B cell (primary cell): ENCODE results near the gene MEIKIN. TPM values are rescaled to one million over a fixed set of nuclear protein-coding genes. Genes with fewer than 3 reads are reported as not detected.

Experiments
- ATAC-seq: fragments of 200-7000 bp; cut with Tn5 transposase; one replicate; pipeline ENCODE4 v1.10.0; 2021; ENCODE audit warnings: low read depth, mild to moderate bottlenecking, moderate number of reproducible peaks, moderate library complexity
- CTCF ChIA-PET: fragments of 350-600 bp; sonication (Branson Sonifier 250); formaldehyde crosslinking; loops from one replicate; lab custom pipeline; 2021; ENCODE audit warnings: antibody characterized with exemption, inconsistent platforms; lab: Charles Lee
- POLR2A ChIA-PET: fragments of 350-600 bp; sonication (Branson Sonifier 250); formaldehyde crosslinking; loops from one replicate; lab custom pipeline; 2021; ENCODE audit warnings: antibody characterized with exemption; lab: Charles Lee
- DNase-seq: peaks from one replicate; pipeline ENCODE4 v3.0.0; 2013
- H2AFZ ChIP-seq: 2 replicates; pipeline ENCODE4 v1.6.1; 2012; ENCODE audit warnings: mild to moderate bottlenecking, low read depth, low read length; ENCODE audit not compliant: insufficient read depth, poor library complexity, severe bottlenecking
- H3K27ac ChIP-seq, 2 donors: 1 replicate in 1 of 2; 2 replicates in 1 of 2; pipeline ENCODE4 v1.5.1; 2012 to 2013; ENCODE audit warnings: low read length in 2 of 2, mild to moderate bottlenecking in 2 of 2, moderate library complexity in 1 of 2
- H3K27me3 ChIP-seq, 4 experiments: fragments of 200-600 bp in 1 of 4; sonication (generic) in 1 of 4; replicated peaks in 1 of 4; 1 replicate in 2 of 4; 2 replicates in 2 of 4; pipeline versions ENCODE4 v1.6.1 to v1.7.0; 2013 to 2016; ENCODE audit warnings: low read length in 3 of 4, mild to moderate bottlenecking in 2 of 4, mixed read lengths in 1 of 4, moderate library complexity in 1 of 4; ENCODE audit not compliant: insufficient read depth in 4 of 4, control insufficient read depth in 3 of 4; ENCODE audit errors: control extremely low read depth in 1 of 4
- H3K36me3 ChIP-seq, 2 experiments: replicated peaks in 1 of 2; 1 replicate in 1 of 2; 2 replicates in 1 of 2; pipeline versions ENCODE4 v1.6.1 to v1.7.1; 2013; ENCODE audit warnings: low read length in 1 of 2; ENCODE audit not compliant: insufficient read depth in 2 of 2, control insufficient read depth in 1 of 2; ENCODE audit errors: control extremely low read depth in 1 of 2, extremely low read depth in 1 of 2
- H3K4me1 ChIP-seq, 2 donors: fragments of 200-600 bp in 1 of 2; sonication (generic) in 1 of 2; 1 replicate in 1 of 2; 2 replicates in 1 of 2; pipeline versions ENCODE4 v1.5.1 to v1.6.1; 2013 to 2017; ENCODE audit warnings: low read length in 2 of 2; ENCODE audit not compliant: control insufficient read depth in 2 of 2, insufficient read depth in 2 of 2
- H3K4me2 ChIP-seq: replicated peaks from 2 replicates; pipeline ENCODE3; 2012; ENCODE audit warnings: mild to moderate bottlenecking, low read depth, low read length; ENCODE audit not compliant: poor library complexity, severe bottlenecking
- H3K4me3 ChIP-seq, 5 experiments: fragments of 200-600 bp in 1 of 5; sonication (generic) in 1 of 5; 1 replicate in 3 of 5; 2 replicates in 2 of 5; pipeline versions ENCODE4 v1.5.1 to v1.7.0; 2011 to 2016; ENCODE audit warnings: low read length in 4 of 5, mild to moderate bottlenecking in 4 of 5, low read depth in 2 of 5, control low read depth in 1 of 5, moderate library complexity in 1 of 5; ENCODE audit not compliant: insufficient read depth in 1 of 5; ENCODE audit errors: control extremely low read depth in 1 of 5, extremely low read depth in 1 of 5
- H3K79me2 ChIP-seq: fragments of 200-600 bp; sonication (generic); one replicate; pipeline ENCODE4 v1.6.0; 2016; ENCODE audit warnings: low read length; ENCODE audit not compliant: control insufficient read depth, insufficient read depth
- H3K9ac ChIP-seq: fragments of 200-600 bp; sonication (generic); 2 replicates; pipeline ENCODE4 v1.6.1; 2017; ENCODE audit warnings: mild to moderate bottlenecking, low read length, moderate library complexity
- H3K9me3 ChIP-seq, 3 donors: one replicate each; pipeline versions ENCODE4 v1.6.1 to v1.7.1; 2013; ENCODE audit warnings: low read length in 2 of 3; ENCODE audit not compliant: control insufficient read depth in 2 of 3, insufficient read depth in 1 of 3; ENCODE audit errors: control extremely low read depth in 1 of 3
- H4K20me1 ChIP-seq: 2 replicates; pipeline ENCODE4 v1.6.0; 2012; ENCODE audit warnings: mild to moderate bottlenecking, low read length; ENCODE audit not compliant: insufficient read depth, control insufficient read depth, poor library complexity, severe bottlenecking
- H3K27ac Mint-ChIP-seq: one replicate; pipeline ENCODE4 v1.8.0; 2021; ENCODE audit warnings: mixed read lengths
- H3K27me3 Mint-ChIP-seq: one replicate; pipeline ENCODE4 v1.8.0; 2021; ENCODE audit warnings: mixed read lengths
- H3K4me1 Mint-ChIP-seq: one replicate; pipeline ENCODE4 v1.8.0; 2021; ENCODE audit warnings: mixed read lengths
- H3K4me3 Mint-ChIP-seq: one replicate; pipeline ENCODE4 v1.8.0; 2021; ENCODE audit warnings: mixed read lengths
- H3K9me3 Mint-ChIP-seq: one replicate; pipeline ENCODE4 v1.8.0; 2022; ENCODE audit warnings: mixed read lengths; ENCODE audit not compliant: insufficient read depth
- EZH2 ChIP-seq: IDR thresholded peaks from 2 replicates; pipeline ENCODE4 v1.6.1; 2012; ENCODE audit warnings: borderline replicate concordance, low read depth, mild to moderate bottlenecking, moderate library complexity, low read length; ENCODE audit not compliant: insufficient read depth, poor library complexity, severe bottlenecking
- WGBS: methylation state at CpG from one replicate; pipeline ENCODE4 v1.1.5; 2013; ENCODE audit warnings: missing lambda C conversion rate; ENCODE audit not compliant: insufficient coverage; 5-methylcytosine and 5-hydroxymethylcytosine counted together
- intact Hi-C: fragments of 100-400 bp; cut with micrococcal nuclease; formaldehyde crosslinking; loops from one replicate; pipeline ENCODE4 v1.10.0; 2022
- polyA plus RNA-seq: library from polyadenylated mRNA; depleted of rRNA; stranded (reverse); fragments of >200 nt; gene quantifications from 2 replicates; pipeline ENCODE4 v1.2.3, GENCODE V29; 2012
- total RNA-seq, 2 donors: library from RNA; stranded (reverse); fragments of 120-200 nt in 1 of 2; gene quantifications; 1 replicate in 1 of 2; 2 replicates in 1 of 2; pipeline versions ENCODE4 v1.2.3 to v1.2.4, GENCODE V29; 2013 to 2022
- TF ChIP-seq, protein P1 (sequence below): fragments of 200-600 bp; IDR thresholded peaks from one replicate; pipeline ENCODE4 v1.8.0; 2022; ENCODE audit warnings: antibody characterized with exemption, mild to moderate bottlenecking

MEIKIN gene
- total and polyA plus RNA-seq, 2 donors (not counting 1 experiment from before 2014, with no cell fraction given), result not detected

GRCh38 chr5:131758520-131758900, 187.0 kb downstream of the MEIKIN start:
- peaks cover 99% of the 10 kb centered on the region for H3K79me2 ChIP-seq
- H3K4me2 ChIP-seq, result peak overlapping the region; percentile 41

DNA sequence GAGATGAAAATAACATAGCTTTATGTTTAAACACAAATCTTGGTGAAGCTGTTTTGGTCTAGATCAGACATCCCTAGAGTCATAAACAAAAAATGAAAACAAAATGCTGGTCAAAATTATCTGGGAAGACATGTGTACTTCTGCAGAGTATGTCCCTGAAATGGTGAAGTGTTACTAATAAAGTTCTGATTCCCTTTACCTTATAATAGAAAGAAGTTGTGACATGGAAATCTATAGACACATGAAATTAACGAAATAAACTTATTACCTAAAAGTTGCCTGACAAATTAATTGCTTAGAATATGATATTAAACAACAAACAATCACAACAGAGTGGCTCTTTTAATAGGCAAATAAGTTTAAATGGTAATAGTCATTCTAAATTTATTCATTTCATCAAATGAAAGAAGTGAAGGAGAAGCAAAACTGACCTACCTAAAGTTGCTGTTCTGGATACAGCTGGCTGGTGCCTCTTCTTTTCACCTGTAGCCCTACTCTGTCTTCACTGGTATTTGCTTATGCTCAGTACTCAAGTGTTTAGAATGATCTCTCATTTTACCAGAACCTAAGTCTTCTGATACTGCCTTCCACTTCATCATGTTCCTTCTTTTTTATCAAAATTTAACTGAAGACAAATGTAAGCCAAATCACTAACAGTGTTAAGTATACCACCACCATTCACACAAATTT, 187.5 kb downstream of the MEIKIN start:
- peak overlapping the region; percentile 41 for H3K4me2 ChIP-seq
- intact Hi-C loops, result no loop called here
- WGBS, result no CpG with 5 or more reads among the region's 1 CpG
- H3K4me3 ChIP-seq, result no peak overlapping the region
- H2AFZ ChIP-seq, result no peak overlapping the region
- CTCF ChIA-PET, result no interaction called here
- H4K20me1 ChIP-seq, result peaks cover 57% of the 10 kb centered on the region
- H3K9me3 ChIP-seq, result peaks cover 0 to 1% (median 0%) of the 10 kb centered on the region in 3 donors
- H3K27me3 ChIP-seq, result no peaks in the 10 kb centered on the region
- H3K4me3 Mint-ChIP-seq, result no peak overlapping the region
- no peak overlapping the region for H3K27ac ChIP-seq
- DNase-seq (no peak), ATAC-seq (no peak)
- POLR2A ChIA-PET, result no interaction called here
- H3K27ac Mint-ChIP-seq, result no peak overlapping the region
- peaks cover 47% of the 10 kb centered on the region for H3K4me1 Mint-ChIP-seq
- no peaks in the 10 kb centered on the region for H3K36me3 ChIP-seq
- H3K4me1 ChIP-seq, result peaks cover 18 to 27% of the 10 kb centered on the region in 2 donors
- H3K9me3 Mint-ChIP-seq, result peaks cover 2% of the 10 kb centered on the region
- no peaks in the 10 kb centered on the region for H3K27me3 Mint-ChIP-seq
- no peak for TF ChIP-seq EZH2
- TF ChIP-seq, protein P1, sequence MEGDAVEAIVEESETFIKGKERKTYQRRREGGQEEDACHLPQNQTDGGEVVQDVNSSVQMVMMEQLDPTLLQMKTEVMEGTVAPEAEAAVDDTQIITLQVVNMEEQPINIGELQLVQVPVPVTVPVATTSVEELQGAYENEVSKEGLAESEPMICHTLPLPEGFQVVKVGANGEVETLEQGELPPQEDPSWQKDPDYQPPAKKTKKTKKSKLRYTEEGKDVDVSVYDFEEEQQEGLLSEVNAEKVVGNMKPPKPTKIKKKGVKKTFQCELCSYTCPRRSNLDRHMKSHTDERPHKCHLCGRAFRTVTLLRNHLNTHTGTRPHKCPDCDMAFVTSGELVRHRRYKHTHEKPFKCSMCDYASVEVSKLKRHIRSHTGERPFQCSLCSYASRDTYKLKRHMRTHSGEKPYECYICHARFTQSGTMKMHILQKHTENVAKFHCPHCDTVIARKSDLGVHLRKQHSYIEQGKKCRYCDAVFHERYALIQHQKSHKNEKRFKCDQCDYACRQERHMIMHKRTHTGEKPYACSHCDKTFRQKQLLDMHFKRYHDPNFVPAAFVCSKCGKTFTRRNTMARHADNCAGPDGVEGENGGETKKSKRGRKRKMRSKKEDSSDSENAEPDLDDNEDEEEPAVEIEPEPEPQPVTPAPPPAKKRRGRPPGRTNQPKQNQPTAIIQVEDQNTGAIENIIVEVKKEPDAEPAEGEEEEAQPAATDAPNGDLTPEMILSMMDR, result no peak
- H3K79me2 ChIP-seq, result peaks cover 98% of the 10 kb centered on the region
- H3K9ac ChIP-seq, result peak overlapping the region; percentile 33

More at GRCh38 chr5:131758520-131758900, 187.0 kb downstream of the MEIKIN start:
- TF ChIP-seq, protein P1, result no peak
- no peak for TF ChIP-seq EZH2
- DNase-seq, result no peak
- no CpG with 5 or more reads among the region's 3 CpGs for whole genome bisulfite sequencing
- H4K20me1 ChIP-seq, result peaks cover 57% of the 10 kb centered on the region
- H3K36me3 ChIP-seq, result no peaks in the 10 kb centered on the region
- H3K9ac ChIP-seq, result peak overlapping the region; percentile 33
- H3K9me3 ChIP-seq, result no peaks in the 10 kb centered on the region
- Mint-ChIP-seq H3K4me1 (peaks cover 44% of the 10 kb centered on the region), H3K27me3 (no peaks in the 10 kb centered on the region), H3K9me3 (peaks cover 2% of the 10 kb centered on the region), H3K4me3 (peak overlapping the region; percentile 28), H3K27ac (peak overlapping the region; percentile 11)
- POLR2A ChIA-PET, result no interaction called here
- H3K27me3 ChIP-seq, result no peaks in the 10 kb centered on the region
- no peak overlapping the region for H3K27ac ChIP-seq
- ATAC-seq, result no peak
- CTCF ChIA-PET, result no interaction called here
- no peak overlapping the region for H3K4me3 ChIP-seq
- intact Hi-C loops, result no loop called here
- no peak overlapping the region for H2AFZ ChIP-seq
- H3K4me1 ChIP-seq, result peaks cover 18 to 27% of the 10 kb centered on the region in 2 donors
